GM21447 (cell line): ENCODE results near the gene TRIP13.
"Not testable (repeated sequence)": the region's sequence is repeated elsewhere in the genome, so short reads cannot be mapped to it uniquely, and the experiment has no call there.

Experiments used
- ATAC-seq: cut with Tn5 transposase; IDR thresholded peaks from one replicate; pipeline ENCODE4 v1.9.1; 2021; ENCODE audit not compliant: unreplicated experiment

The TRIP13 gene

DNA sequence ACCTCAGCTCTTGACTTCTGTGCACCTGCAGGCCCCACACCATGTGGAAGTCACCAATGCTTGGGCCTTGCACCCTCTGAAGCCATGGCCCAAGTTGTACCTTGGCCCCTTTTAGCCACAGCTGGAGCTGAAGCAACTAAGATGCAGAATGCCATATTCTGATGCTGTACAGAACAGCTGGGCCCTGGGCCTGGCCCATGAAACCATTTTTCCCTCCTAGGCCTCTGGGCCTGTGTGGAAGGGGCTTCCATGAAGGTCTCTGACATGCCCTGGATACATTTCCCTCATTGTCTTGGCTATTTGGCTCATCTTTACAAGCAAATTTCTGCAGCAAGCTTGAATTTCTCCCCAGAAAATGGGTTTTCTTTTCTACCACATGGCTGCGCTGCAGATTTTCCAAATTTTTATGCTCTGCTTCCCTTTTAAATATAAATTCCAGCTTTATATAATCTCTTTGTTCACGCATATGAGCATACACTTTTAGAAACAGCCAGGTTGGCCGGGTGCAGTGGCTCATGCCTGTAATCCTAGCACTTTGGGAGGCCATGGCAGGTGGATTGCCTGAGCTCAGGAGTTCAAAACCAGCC lies 41.8 kb downstream of the TRIP13 start:
- ATAC-seq = not testable (repeated sequence)

DNA sequence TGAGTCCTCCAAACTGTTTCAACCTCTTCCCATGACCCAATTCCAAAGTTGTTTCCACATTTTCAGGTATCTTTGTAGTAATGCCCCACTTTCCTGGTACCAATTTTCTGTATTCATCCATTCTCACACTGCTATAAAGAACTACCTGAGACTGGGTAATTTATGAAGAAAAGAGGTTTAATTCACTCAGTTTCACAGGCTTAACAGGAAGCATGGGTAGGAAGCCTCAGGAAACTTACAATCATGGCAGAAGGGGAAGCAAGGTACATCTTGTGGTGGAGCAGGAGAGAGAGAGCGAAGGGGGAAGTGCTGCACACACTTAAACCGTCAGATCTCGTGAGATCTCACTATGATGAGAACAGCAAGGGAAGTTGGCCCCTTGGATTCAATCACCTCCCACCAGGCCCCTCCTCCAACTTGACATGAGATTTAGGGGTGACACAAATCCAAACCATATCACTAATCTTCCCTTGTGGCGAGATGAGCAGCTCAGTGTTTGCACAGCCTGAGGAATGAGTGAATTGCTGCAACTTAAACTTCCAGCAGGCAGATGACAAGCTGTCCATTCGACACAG lies 42.9 kb downstream of the TRIP13 start:
- ATAC-seq = no peak

DNA sequence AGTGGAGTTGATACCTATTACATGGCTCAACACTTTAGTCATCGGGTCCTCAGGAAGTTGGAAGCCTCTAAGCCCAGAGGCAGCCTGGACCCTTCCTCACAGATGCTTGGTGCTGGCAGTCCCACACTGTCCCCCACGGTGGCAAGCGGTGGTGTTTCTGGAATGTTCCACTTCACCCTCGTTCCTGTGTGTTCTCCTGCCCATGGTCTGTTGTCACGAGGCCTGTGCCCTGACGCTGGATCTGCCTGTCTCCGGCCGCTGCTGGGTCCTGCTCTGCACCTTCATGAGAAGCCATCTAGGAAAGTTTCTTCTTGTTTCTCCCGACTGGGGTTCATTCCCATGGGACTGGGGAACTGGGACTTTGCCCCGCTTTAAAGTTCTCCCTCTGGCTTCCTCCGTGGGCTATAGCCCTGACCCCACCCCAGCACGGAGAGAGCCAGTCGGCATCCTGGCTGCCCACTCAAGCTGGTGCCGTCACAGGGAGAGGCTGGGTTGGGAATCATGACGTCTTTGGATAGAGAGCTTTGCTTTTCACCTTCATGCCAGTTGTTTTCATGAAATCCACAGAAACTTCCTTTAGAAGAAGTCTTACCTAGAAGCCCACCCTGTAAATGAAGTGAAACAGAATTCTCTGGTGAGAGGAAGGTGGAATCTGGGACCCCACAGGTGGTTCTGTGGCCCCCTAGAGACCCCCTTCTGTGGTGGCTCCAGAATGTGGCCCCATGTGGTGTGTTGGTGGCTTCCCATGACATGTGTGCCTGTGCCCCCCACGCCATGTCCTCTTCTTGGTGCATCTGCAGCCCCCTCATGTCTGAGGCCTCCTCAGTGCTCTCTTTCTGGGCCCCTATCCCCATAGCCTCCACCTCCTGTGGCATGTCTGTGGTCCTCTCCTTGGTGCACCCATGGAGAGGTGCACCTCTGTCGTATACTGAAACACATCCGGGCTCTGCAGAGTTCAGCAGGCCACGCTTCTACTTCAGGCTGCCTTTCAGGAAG lies 43.8 kb downstream of the TRIP13 start:
- no peak for ATAC-seq

DNA sequence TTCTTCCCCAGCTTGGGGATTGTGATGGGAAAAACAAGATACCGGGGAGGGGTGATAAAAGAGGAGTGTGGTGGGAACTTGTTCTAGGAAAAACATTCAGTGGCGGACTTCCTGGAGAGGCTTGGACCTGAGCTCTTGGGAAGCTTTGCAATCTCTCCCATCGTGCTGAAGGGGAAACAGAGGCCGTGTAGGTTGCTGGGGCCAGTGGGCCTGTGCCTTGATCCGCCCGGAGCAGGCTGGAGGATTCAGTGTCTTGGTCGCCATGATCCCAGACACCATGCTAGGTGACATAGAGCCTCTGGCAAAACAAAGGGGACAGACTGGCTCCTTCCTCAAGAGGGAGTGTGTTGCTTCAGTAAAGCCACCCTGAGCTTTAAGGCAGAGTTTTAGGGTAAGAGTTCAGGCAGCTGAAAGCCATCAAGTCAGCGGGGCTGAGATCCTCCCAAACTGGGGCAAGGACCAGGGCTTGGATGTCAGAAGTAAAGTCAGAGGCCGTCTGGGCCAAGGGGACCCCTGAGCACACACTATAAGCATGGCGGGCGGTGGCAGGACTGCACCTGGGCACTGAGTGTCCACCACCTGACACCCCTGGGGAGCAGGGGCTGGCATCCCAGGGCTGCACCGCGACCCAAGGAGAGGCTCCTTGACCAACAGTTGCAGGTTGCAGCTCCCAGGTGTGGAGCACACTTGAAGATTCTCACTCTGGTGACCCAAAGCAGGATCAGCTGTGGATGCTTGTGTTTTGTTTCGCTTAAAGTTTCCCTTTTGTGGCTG lies 44.7 kb downstream of the TRIP13 start:
- no peak for ATAC-seq

DNA sequence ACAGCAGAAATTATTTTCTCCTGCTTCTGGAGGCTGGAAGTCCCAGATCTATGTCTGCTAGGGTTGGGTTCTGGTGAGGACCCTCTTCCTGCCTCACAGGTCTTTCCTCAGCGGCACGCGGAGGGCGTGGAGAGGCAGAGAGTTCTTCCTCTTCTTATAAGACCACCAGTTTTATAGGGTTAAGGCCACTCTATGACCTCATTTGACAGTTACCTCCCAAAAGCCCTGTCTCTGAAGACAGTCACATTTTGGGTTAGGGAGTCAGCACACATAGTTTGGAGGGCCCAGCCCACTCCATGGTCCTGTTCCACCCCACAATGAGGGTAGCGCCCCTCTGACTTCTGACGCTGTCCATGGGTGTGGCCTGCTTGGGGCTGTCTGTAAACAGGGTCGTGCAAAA lies 46.7 kb downstream of the TRIP13 start:
- no peak for ATAC-seq

DNA sequence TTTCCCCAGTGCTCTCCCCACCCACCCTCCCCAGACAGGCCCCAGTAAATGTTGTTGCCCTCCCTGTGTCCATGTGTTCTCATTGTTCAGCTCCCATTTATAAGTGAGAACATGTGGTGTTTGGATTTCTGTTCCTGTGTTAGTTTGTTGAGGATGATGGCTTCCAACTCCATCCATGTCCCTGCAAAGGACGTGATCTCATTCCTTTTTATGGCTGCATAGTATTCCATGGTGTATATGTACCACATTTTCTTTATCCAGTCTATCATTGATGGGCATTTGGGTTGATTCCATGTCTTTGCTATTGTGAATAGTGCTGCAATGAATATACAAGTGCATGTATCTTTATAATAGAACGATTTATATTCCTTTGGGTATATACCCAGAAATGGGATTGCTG lies 48.1 kb downstream of the TRIP13 start:
- not testable (repeated sequence) for ATAC-seq

DNA sequence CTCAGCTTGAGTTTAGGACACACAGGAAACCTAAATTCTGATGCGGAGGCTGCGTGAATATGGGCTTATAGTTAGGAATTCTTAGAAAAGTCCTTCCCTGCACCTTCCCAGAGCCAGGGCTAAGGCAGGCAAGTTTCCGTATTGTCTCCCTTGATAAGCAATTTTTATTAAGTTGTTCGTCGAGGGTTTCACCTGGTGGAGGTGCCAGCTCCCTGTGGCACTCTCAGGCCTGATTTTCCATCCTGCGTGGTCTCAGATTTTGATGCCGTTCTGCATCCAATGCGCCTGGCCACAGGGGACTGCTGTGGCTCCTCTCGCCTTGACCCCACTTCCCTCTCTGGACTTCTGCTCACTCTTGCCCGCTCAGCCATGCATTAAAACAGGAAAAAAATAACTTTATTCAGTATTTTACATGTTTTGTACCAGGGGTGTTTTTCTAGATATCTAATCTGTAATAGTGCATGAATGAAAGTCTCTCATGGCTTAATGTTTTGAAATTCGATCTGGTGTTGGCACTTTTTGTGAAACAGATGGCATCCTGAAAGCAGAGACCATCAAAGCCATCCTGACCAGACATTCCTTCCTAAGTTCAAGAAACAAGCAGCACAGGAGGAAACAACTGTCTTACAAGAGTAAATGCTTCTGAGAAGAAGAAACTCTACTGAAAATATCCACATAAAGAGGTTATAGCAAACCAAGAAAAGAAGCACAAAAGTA lies 50.7 kb downstream of the TRIP13 start:
- ATAC-seq = no peak

DNA sequence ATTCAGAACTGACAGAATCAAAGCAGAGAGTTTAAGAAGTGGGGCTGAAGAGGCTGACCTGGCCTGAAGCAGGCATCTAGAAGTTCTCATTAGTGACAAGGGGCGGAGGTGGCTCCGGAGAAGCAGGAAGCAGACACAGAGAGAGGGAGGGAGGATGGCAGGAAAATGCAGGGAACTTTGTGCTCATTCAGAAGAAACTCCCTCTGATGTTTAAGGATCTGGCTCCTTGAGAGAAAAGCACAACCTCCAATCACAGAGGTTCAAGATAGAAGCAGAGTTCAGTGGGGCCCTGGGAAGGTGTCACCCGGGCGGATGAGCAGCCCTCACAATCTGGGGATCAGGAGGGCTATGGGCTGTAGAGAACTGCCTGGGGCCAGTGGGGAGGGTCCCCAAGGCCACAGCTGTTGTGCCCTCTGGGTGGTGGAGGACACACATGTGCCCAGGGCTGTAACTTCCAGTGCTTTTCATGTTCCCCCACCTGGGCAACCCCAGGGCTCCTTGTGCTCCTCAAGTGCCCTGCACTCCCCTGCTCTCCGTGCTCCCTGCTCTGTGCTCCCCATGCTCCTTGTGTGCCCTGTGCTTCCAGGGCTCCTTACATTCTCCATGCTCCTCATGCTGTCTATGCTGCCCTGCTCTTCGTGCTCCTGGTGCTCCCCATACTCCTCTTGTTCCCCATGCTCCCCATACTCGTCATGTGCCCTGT lies 51.4 kb downstream of the TRIP13 start:
- no peak for ATAC-seq

DNA sequence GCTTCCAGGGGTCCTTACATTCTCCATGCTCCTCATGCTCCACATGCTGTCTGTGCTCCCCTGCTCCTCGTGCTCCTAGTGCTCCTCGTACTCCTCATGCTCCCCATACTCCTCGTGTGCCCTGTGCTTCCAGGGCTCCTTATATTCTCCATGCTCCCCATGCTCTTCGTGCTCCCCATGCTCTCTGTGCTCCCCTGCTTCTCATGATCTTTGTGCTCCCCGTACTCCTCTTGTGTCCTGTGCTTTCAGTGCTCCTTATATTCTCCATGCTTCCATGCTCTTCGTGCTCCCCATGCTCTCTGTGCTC lies 51.9 kb downstream of the TRIP13 start:
- ATAC-seq = no peak

DNA sequence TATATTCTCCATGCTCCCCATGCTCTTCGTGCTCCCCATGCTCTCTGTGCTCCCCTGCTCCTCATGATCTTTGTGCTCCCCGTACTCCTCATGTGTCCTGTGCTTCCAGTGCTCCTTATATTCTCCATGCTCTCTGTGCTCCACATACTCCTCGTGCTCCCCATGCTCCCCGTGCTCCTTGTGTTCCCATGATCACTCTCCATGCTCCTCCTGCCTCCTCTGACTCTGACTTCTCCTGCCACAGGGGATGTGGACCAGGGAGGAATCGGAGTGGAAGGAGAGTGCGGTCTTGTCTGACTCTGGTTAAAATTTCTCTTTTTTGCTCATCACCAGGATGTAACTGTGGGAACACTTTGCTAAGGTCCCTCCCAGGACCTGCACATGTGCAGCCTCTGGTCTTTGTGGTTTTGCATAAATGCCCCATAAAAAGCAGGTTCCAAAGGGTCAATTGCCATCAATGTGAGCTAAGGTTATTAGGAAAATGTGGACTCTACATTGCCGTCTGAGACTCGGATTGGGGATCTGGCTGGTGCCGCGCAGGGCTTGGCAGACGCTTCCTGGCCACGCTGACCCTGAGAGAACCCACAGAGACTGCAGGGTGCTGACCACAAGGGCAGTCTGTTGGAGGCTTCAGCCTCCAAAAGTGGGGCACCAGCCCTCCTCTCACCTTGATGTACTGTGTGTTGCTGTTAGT lies 52.5 kb downstream of the TRIP13 start:
- ATAC-seq = no peak

DNA sequence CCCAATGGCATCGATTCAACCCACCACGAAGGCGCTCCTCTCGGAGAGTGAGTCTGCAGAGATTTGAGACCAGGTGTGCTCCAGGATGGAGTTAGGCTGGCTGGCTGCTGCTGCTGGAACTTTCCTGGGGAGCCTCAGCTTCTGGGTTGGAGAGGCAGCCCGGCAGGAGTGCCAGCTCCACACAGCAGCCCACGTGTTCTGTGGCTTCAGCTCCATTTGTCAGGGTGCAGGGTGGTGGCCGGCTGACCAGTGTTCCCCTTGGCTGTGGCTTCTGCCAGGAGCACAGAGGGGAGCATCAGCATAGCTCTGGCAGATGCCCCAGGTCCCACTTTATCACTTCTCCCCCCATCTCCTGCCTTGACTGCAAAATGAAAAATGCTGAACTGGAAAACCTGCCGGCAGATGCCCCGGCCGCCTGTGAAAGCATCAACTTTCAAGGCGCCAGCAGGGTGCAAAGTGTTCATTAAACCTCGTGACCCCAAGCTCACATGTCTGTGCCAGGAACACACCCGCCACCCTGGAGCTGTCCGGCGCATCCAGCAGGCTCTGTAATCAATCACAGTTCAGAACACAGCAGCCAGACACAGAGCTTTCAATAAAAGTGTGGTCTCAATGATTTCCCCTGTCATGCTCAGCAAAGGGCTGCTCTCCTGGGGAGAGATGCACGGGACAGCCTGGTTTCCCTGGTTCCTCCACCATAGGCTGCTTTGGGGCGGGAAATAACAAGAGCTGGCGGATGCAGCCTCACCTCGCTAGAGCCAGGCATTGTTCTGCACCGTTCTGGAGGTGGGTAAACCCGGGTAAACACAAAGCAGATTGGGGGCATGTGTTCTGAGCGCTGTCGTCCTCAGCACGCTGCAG lies 53.2 kb downstream of the TRIP13 start:
- no peak for ATAC-seq

DNA sequence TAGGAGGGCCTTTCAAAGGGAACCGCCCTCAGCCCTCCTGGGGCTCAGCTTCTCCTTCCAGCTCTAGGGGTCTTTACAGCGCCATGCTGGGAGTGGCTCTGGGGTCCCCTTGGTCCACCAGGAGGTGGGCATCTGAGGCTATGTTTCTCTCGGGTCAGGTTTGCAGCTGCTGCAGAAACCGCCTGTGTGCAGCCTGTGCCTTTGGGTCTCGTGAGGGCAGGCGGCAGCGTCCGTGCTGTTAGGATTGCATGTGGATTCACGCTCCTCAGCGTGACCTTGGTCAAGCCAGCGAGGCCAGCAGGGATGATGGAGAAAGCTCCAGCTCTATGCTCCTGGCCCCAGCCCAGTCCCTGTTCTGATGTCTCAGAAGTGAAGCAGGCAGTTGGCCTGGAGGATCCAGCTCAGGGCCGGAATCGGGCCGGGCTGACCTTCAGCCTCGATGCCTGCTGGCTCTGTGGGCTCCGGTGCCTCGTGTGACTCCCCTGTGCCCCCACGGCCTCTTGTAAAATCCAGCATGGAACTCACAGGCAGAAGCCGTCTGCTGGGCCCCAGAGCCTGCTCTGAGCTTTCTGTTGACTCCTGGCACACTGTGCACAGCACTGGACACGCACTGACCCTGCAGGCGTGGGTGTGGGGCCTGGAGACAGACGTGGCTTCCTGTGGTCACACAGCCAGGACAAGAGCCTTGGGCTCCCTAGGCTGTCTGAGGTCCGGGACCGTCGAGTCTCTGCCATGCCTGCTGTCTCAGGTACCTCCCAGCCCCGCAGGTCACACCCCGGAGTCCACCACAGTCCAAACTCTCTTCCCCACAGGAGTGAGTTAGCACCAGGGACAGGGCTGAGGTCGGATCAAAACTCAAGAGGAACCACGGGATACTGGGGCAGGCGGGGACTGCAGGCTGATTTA lies 54.3 kb downstream of the TRIP13 start:
- no peak for ATAC-seq

DNA sequence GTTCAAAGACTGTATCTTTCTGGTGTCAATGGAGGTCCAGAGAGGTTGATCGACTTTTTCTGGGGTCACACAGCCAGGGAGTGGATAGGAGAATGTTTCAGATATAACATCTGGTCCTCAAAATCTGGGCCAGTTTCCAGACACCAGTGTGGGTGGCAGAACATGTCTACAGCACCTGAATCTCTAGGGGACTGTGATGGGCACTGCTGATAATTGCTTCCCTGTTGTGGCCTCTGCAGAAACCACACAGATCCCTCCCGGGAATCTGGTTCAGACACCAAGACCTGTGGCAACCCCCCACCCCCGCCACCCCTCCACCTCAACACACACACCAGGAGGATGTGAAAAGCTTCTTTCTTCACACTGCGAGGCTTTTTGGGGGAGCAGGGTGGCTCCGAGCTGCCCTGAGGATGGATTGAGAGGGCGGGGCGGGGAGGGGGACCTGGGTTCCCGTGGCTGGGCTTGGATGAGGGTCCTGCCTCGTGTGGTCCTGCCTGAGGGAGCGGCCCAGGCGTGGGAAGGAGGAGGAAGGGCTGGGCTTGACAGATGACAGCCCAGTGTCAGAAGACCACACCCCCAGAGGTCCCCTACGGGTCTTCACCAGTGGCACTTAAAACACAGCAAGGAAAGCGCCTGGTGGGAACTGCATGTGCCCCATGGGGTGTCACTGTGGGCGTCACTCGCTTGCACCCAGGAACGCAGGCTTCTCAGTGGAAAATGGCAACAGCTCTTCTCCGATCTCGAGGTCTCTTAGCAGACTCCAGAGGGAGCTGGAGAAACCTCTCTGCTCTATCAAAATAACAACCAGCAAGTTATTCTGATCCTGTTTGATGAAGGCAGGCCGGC lies 55.2 kb downstream of the TRIP13 start:
- ATAC-seq = no peak

DNA sequence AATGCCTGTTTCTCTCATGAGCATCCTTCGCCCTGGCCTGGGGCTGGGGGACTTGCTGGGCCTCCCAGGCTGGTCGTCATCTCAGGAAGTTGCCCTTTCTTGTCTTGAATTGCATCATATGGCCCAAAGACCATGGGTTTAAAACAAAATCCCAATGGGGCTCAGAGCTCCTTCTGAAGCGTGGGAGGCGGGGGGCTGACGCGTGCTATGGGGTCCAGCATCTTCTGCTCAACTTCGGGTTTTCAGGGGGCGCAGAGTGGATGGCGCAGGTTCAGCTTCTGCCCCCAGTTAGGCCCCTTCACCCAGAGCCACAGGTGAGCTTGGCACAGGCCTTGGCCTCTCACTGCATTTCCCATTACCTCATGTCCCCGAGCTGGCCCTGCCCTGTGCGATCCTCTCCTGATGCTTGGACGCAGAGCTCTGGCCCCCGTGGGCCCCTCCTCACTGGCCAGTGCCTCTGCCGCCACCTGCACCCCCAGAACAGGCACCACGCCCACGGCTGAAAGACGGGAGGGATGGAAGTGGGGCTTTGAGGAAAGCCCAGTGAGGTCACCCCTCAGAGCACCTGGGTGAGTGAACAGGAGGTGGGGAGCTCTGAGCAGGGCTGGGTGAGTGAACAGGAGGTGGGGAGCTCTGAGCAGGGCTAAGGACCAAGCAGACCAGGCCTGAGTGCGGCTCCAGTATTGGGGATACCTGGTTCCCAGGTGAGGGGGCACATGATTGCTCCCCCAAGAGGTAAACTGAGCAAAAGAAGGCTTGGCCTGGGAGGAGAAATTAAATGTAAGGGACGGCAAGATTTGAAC lies 56.0 kb downstream of the TRIP13 start:
- ATAC-seq = no peak

DNA sequence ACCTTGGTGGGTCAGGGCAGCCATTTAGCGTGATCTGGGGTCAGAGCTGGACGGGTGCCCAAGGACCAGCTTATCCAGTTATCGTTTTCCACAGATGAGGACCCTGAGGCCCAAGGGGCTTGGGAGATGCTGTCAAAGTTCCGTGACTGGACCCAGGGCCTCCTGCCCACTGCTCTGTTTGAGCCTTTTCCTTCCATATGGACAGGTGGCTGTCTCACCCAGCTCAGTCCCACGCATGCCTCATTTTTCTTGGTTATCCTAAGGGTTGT lies 56.5 kb downstream of the TRIP13 start:
- ATAC-seq = no peak
